Activated CD8-positive, alpha-beta memory T cell treated with anti-CD3 and anti-CD28 coated beads, Interleukin-2, amount 50 U/mL, for 1 hour (primary cell): ENCODE data around the gene VKORC1.

Experiments used
- DNase-seq: peaks from one replicate; pipeline ENCODE4 v3.0.0-alpha.2; 2020; ENCODE audit errors: extremely low read depth

The VKORC1 gene

DNA sequence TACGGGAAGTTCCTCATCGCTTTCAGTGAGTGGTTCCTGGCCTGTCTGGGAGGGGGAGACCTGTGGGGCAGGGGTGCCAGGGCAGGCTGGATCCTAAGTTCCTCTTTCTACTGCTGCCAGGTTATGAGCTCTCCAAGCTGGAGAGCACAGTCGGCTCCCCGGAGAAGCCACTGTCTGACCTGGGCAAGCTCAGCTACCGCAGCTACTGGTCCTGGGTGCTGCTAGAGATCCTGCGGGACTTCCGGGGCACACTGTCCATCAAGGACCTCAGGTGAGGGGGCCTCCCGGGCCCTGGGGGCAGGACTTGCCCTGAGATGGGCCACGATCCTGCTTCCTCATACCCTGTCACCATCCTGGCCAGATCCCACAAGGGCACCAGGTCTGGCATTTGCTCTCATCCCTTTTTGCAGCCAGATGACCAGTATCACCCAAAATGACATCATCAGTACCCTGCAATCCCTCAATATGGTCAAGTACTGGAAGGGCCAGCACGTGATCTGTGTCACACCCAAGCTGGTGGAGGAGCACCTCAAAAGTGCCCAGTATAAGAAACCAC is 35.8 kb upstream of the VKORC1 start:
- no peak for DNase-seq

GRCh38 chr16:31129568-31130335 is 35.2 kb upstream of the VKORC1 start:
- DNase-seq, result no peak

DNA sequence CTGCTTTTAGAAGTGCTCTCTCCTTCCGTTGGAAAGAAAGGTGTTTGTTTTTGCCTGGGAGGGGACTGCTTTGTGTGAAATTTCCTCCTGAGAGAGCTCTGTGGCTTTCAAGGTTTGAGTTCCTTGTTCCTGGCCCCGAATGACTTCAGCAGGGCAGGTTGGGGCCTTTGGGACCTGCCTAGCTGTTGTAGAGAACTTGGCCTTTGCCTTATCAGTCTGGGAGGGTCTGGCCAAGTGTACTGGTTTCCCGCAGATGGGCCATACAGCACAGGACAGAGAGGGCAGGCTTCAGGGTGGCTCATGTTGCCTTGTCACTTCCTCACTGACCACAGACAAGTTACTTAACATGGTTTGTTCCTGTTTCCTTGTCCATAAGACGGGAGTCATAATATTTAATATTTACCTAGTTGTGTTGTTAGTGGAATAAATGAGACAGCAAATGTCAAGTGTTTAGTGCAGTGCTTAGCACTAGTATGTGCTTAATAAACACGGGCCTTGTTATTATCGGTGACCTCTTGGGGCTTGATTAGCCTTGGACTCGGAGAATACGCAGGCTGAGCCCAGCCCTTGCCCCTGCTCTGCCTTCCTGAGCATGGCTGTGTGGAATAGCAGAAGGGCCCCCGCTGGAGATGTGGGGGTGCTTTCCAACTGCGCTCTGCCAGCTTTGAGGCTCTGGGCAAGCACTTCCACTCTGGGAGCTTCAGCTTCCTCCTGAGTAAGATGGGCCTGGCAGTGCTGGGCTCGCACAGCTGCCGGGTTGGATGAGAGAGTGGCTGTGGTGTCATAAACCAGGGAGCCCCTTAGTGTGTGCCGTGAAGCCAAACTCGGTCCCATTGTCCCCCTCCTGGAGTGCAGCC is 34.3 kb upstream of the VKORC1 start:
- no peak for DNase-seq

- DNase-seq, result no peak
These were observed 32.6 kb upstream of the VKORC1 start for GRCh38 chr16:31127182-31127581.

DNA sequence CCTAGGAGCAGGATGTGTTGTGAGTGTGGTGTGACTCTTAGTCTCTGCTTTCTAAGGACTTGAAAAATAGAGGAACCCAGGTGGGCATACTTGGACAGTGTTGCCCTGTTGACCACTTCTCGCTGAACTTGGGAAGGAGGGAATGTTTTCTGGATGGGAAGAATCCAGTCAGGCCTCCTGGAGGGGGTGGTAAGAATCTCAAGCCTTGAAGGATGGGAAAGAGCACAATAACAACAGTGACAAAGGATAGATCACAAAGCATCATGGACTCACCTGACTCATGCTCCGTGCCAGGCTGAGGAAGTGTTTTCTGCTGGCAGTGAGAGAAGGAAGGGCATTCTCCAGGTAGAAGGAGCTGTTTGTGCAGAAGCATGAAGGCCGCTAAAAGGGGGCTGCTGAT is 31.2 kb upstream of the VKORC1 start:
- no peak for DNase-seq

GRCh38 chr16:31120129-31120528 is 25.5 kb upstream of the VKORC1 start:
- DNase-seq, result no peak

DNA sequence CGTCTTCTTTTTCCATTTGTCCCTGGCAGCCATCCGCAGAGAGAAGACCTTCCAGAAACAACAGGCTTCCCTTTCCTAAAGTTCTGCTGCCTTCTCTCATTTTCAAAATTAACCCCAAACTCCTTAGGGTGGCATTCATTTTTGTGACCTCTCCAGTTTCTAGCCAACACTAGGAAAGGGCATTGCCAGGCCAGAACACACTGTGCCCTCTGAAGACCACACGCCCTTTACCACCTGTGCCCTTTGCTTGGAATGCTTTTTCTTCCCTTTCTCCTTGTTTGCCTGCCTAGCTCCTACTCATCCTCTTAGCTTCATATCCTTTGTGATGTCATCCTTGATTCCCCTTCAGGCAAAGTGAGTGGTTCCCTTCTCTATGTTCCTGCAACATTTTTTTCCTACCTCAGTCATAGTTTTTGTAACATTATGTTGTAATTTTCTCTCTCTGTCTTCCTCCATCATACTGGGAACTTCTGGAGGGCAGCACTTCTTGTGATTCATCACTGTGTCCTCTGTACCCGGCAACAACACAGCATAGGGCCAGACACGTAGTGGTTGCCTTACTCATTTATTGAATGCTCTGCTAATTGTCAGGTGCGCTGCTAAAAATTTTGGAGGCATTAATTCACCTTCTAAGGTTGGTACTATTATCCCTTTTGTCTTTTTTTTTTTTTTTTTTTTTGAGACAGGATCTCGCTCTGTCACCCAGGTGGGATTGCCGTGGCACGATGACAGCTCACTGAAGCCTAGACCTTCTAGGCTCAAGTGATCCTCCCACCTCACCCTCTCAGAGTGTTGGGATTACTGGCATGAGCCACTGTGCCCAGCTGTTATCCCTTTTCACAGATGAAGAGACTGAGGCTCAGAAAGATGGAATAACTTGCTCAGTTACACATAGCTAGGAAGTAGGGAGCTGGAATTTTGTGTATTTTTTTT is 23.9 kb upstream of the VKORC1 start:
- DNase-seq, result no peak

DNA sequence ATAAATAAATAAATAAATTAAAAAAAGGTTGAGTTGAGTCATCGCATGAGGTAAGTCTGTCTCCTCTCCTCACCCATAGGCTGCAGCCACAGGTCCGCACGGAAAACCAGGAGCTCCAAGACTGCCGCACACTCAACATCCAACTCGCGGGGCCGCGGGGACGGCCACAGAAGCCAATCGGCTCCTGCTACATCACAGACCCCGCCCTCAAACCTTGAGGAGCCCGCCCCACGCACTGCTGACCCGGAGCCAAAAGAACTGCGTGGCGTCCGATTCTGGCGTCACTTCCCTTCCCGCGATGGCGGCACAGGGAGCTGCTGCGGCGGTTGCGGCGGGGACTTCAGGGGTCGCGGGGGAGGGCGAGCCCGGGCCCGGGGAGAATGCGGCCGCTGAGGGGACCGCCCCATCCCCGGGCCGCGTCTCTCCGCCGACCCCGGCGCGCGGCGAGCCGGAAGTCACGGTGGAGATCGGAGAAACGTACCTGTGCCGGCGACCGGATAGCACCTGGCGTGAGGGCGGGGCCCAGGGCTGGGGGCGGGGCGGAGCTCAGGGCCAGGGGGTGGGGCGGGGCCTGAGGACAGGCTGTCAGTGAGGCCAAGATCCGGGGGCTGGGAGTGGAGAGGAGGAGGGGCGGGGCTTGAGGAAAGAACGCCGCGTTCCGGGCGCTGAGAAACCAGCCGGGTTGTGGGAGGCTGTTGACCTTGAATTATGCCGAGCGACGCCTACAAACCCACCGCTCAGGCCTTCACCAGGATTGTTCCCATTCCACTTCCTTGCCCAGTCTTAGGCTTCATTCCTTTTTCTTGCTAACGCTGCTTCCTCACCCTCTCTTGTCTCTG is 23.0 kb upstream of the VKORC1 start, which contains the start of gene KAT8:
Gene KAT8, plus strand, starts transcription at position 281 of the 839 bp plus-strand sequence. Its CDS starts 18 bp downstream, at position 299.
- peak; percentile 95 for DNase-seq

- DNase-seq, result no peak
These were observed 19.9 kb upstream of the VKORC1 start for GRCh38 chr16:31114468-31114867.

GRCh38 chr16:31113121-31114120 is 18.8 kb upstream of the VKORC1 start:
- DNase-seq, result no peak

GRCh38 chr16:31112711-31113110 is 18.1 kb upstream of the VKORC1 start:
- DNase-seq, result no peak

- no peak for DNase-seq
These were observed 17.4 kb upstream of the VKORC1 start for GRCh38 chr16:31111881-31112466.

DNA sequence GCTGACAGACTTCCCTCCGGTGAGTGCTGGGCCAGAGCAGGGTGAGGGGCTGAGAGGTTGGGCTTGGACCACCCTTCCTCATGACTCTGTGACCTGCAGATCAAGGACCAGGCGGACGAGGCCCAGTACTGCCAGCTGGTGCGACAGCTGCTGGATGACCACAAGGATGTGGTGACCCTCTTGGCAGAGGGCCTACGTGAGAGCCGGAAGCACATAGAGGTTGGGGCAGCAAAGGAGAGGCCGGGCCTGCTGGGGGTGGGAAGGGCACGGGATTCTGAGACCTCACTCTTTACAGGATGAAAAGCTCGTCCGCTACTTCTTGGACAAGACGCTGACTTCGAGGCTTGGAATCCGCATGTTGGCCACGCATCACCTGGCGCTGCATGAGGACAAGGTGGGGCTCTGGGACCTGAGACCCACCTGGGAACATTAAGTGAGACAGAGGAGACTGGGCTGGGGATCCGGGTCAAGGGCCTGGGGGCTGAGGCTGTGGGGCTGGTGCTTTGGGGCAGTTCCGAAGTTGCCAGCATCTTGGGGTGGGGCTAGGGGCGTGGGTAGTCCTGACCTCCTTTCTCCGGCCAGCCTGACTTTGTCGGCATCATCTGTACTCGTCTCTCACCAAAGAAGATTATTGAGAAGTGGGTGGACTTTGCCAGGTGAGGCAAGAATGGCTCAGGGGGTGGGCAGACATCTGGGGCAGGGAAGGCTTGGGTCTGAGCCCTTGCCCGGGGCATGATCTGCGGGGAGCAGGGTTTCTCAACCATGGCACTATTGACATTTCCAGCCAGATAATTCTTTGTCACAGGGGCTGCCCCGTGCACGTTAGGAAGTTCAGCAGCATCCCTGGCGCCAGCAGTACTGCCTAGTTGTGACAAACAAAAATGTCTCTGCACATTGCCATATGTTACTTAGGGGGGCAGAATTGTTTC is 15.8 kb upstream of the VKORC1 start:
- no peak for DNase-seq

- DNase-seq, result no peak
These were observed 15.0 kb upstream of the VKORC1 start for GRCh38 chr16:31109622-31110021.

DNA sequence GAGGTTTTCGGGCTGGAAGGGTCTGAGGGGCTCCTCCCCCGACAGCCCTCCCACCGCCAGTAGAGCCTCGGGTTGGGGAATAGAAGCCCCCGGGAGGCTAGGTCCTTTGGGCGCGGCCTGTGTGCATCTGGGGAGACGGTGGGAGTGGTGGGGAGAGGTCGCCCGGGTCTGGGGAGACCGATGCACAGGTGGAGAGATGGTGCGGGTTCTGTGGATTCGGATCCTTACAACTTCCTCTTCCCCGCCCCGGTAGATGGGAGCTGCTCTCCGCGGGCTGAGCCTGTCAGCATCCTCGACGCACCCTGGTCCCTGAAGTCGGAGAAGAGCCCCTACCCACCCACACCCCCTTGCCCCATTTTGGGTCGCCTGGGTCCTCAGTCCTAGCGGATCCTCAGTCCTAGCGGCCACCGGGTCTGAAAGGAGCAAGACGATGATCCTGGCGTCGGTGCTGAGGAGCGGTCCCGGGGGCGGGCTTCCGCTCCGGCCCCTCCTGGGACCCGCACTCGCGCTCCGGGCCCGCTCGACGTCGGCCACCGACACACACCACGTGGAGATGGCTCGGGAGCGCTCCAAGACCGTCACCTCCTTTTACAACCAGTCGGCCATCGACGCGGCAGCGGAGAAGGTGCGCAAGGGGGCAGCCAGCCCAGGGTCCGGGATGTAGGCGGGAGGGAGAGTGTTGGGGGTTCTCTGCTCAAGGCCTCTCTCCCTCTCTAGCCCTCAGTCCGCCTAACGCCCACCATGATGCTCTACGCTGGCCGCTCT is 14.4 kb upstream of the VKORC1 start:
- no peak for DNase-seq

DNA sequence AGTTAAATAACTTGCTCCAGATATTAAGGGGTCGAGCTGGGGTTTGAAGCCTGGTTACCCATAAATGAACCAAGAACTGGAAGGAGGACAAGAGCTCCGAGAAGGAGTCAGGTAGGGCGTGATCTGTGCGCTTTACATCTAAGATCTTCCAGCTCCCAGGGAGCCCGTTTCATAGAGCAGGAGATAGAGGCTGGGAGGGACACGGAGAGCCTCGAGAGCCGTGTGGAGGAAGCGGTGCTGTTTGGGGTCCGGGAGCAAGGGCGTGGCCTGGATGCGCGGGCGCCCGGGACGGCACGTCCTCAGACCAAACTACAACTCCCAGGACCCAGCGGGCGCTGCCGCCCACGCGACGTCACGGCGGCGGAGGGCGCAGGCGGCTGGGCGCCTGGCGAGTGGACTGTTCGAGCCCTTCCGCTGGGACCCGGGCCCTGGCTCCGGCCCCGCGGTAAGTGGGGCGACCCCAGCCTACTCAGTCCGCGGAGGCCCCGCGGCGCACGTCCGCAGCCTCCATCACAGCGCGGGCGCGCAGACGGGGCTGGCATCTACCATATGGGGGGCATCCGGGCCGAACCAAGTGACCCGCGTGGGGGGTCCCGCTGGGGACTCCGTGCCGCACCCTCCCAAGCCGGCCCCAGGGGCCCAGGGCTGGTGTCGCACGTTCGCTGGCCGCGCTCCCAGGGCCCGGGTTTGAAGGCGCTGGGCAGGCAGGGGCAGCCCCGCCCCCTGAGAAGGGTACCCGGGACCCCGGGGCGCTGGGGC is 13.6 kb upstream of the VKORC1 start, which contains the start of gene BCKDK:
Gene BCKDK, plus strand, starts transcription at position 352 of the 759 bp plus-strand sequence. CDS start 838 bp downstream, outside the sequence.
- DNase-seq, result no peak
